ENCODE results near the gene SMIM38.

GRCh38 chr11:69178819-69179482, 23.2 kb downstream of the SMIM38 start:
- TF ChIP-seq, protein P1, sequence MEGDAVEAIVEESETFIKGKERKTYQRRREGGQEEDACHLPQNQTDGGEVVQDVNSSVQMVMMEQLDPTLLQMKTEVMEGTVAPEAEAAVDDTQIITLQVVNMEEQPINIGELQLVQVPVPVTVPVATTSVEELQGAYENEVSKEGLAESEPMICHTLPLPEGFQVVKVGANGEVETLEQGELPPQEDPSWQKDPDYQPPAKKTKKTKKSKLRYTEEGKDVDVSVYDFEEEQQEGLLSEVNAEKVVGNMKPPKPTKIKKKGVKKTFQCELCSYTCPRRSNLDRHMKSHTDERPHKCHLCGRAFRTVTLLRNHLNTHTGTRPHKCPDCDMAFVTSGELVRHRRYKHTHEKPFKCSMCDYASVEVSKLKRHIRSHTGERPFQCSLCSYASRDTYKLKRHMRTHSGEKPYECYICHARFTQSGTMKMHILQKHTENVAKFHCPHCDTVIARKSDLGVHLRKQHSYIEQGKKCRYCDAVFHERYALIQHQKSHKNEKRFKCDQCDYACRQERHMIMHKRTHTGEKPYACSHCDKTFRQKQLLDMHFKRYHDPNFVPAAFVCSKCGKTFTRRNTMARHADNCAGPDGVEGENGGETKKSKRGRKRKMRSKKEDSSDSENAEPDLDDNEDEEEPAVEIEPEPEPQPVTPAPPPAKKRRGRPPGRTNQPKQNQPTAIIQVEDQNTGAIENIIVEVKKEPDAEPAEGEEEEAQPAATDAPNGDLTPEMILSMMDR (IDR thresholded peaks at IDR 0.05): no peak
- TF ChIP-seq POLR2A (IDR thresholded peaks at IDR 0.05): no peak
